ENCODE data around the gene NAALADL2. TPM values are rescaled to one million over a fixed set of nuclear protein-coding genes. Genes with fewer than 3 reads are reported as not detected.

The NAALADL2 gene
- total and polyA plus RNA-seq, 9 of the 15 experiments (the other 6 are each of a cell fraction or from before 2014, with no cell fraction given) = 0.29 to 1.1 (median 0.79) TPM; not detected in 1

GRCh38 chr3:175798326-175798725, 939.2 kb downstream of the NAALADL2 start (continued):
- TF ChIP-seq MLX (CRISPR knock-in tag; conservative IDR thresholded peaks at IDR 0.05) = no peak

- ATAC-seq (no peak), DNase-seq (ENCODE audit: extremely low read depth in 1 of 4, low spot score in 3 of 4) (no peak), FAIRE-seq (no peak)
- WGBS (ENCODE audit: insufficient coverage, low coverage, missing lambda C conversion rate) = 0% methylated on average over 2 of the region's 2 CpGs
- Histone ChIP-seq H3K9me1 (ENCODE audit: control insufficient read depth, insufficient read depth, low read length) (no peaks in the 10 kb centered on the region), H3K9me3 (replicated peaks; ENCODE audit: control insufficient read depth, insufficient read depth, low read depth, low read length) (no peaks in the 10 kb centered on the region), H3K27me3 (ENCODE audit: control insufficient read depth in 2 of 2, insufficient read depth in 2 of 2, low read length in 2 of 2) (no peaks in the 10 kb centered on the region), H3K27ac (ENCODE audit: extremely low read depth, low read depth, low read length) (no peak overlapping the region), H2AFZ (ENCODE audit: low read depth, low read length) (no peak overlapping the region), H3K79me2 (ENCODE audit: control insufficient read depth, insufficient read depth, low read length) (no peaks in the 10 kb centered on the region), H3K36me3 (ENCODE audit: control insufficient read depth, insufficient read depth, low read length) (no peaks in the 10 kb centered on the region), H3K4me1 (replicated peaks in 1 of 2; ENCODE audit: control insufficient read depth in 2 of 2, insufficient read depth in 2 of 2, low read length in 2 of 2) (no peaks in the 10 kb centered on the region), H3K4me2 (ENCODE audit: insufficient read depth, low read length) (no peak overlapping the region), H4K20me1 (replicated peaks; ENCODE audit: control insufficient read depth, insufficient read depth, low read length) (no peaks in the 10 kb centered on the region), H3K9ac (ENCODE audit: insufficient read depth in 1 of 2, low read depth in 2 of 2, low read length in 2 of 2) (no peak overlapping the region), H3K4me3 (no peak overlapping the region)
- no TSS peak for BruUV-seq (replicated peaks)
- intact Hi-C loops (cut with micrococcal nuclease) (no loop called here), in situ Hi-C loops (cut with MboI) (no loop called here)
- ChIA-PET CTCF (ENCODE audit: low intra/inter-chr PET ratio) (no interaction called here), POLR2A (no interaction called here)
- no peak for TF ChIP-seq ZNF316 (IDR thresholded peaks at IDR 0.05)
- no peak for TF ChIP-seq IRF9 (tag; IDR thresholded peaks at IDR 0.05)
- TF ChIP-seq NFIC (IDR thresholded peaks at IDR 0.05) = no peak
- TF ChIP-seq ZBTB40 (IDR thresholded peaks at IDR 0.05) = no peak
- no peak for TF ChIP-seq ZBTB40 (CRISPR knock-in tag; IDR thresholded peaks at IDR 0.05)
- TF ChIP-seq SETDB1 (IDR thresholded peaks at IDR 0.05; ENCODE audit: low read length) = no peak
- TF ChIP-seq POLR2A (conservative IDR thresholded peaks at IDR 0.05) = no peak
- TF ChIP-seq SREBF1 (IDR thresholded peaks at IDR 0.05; ENCODE audit: borderline replicate concordance, low read depth, low read length) = no peak
- TF ChIP-seq CREBBP (IDR thresholded peaks at IDR 0.05; ENCODE audit: low read depth, low read length) = no peak
- TF ChIP-seq SMAD4 (CRISPR knock-in tag; conservative IDR thresholded peaks at IDR 0.05) = no peak
- TF ChIP-seq JUND (IDR thresholded peaks at IDR 0.05; ENCODE audit: borderline replicate concordance, low read depth, low read length) = no peak
- no peak for TF ChIP-seq JUND (tag; IDR thresholded peaks at IDR 0.05; ENCODE audit: borderline replicate concordance, low read depth, low read length)
Observed at GRCh38 chr3:175805825-175806224, 946.7 kb downstream of the NAALADL2 start.
